Measurements from ENCODE around the gene KIF26A.
"Not testable (repeated sequence)": the region's sequence is repeated elsewhere in the genome, so short reads cannot be mapped to it uniquely, and the experiment has no call there.

GRCh38 chr14:104208015-104208295 lies 69.6 kb downstream of the KIF26A start:
- TF ChIP-seq CTCF (IDR thresholded peaks at IDR 0.05; ENCODE audit: insufficient read depth, low read depth, low read length); EZH2 (IDR thresholded peaks at IDR 0.05; ENCODE audit: insufficient read depth, low read length): not testable (repeated sequence)

Data from astrocyte (in vitro differentiated cells and primary cell).